Breast epithelium (tissue), 4 donors: Measurements from ENCODE around the gene UFM1. TPM values are rescaled to one million over a fixed set of nuclear protein-coding genes. Genes with fewer than 3 reads are reported as not detected.

Source experiments
- DNase-seq, 2 donors: peaks; one replicate each; pipeline ENCODE4 v3.0.0-alpha.2; 2019; ENCODE audit warnings: low spot score in 2 of 2
- H3K27ac ChIP-seq, 2 donors: fragments of 200-600 bp; sonication (generic) in 1 of 2; one replicate each; pipeline ENCODE4 v1.5.1; 2016 to 2019; ENCODE audit warnings: mild to moderate bottlenecking in 1 of 2
- H3K27me3 ChIP-seq, 2 donors: fragments of 200-600 bp; sonication (generic) in 1 of 2; one replicate each; pipeline versions ENCODE4 v1.5.1 to v1.6.0; 2017 to 2019; ENCODE audit warnings: control low read depth in 1 of 2, mild to moderate bottlenecking in 1 of 2
- H3K36me3 ChIP-seq: fragments of 200-600 bp; one replicate; pipeline ENCODE4 v1.5.1; 2019
- H3K4me1 ChIP-seq, 2 donors: fragments of 200-600 bp; sonication (generic); one replicate each; pipeline ENCODE4 v1.5.1; 2016 to 2019; ENCODE audit warnings: control low read depth in 1 of 2
- H3K4me3 ChIP-seq, 3 donors: fragments of 200-600 bp; sonication (generic); 1 replicate in 2 of 3; 2 replicates in 1 of 3; pipeline ENCODE4 v1.5.1; 2016 to 2019; ENCODE audit warnings: mild to moderate bottlenecking in 3 of 3, moderate library complexity in 2 of 3
- H3K9me3 ChIP-seq, 2 donors: fragments of 200-600 bp; sonication (generic) in 1 of 2; one replicate each; pipeline ENCODE4 v1.5.1; 2016 to 2019; ENCODE audit warnings: control low read depth in 1 of 2
- CTCF ChIP-seq, 3 donors: fragments of 450-650 bp; IDR thresholded peaks; one replicate each; pipeline ENCODE4 v1.5.1; 2016 to 2017; ENCODE audit warnings: antibody characterized with exemption in 3 of 3, mild to moderate bottlenecking in 3 of 3, moderate library complexity in 3 of 3
- POLR2A ChIP-seq: fragments of 450-650 bp; IDR thresholded peaks from one replicate; pipeline ENCODE4 v1.6.1; 2016; ENCODE audit warnings: antibody characterized with exemption, mild to moderate bottlenecking, moderate library complexity
- POLR2AphosphoS5 ChIP-seq, 3 donors: sonication (generic); formaldehyde crosslinking; IDR thresholded peaks; one replicate each; pipeline ENCODE4 v1.6.1; 2017; ENCODE audit warnings: antibody characterized with exemption in 3 of 3
- intact Hi-C: fragments of 100-400 bp; cut with DNase I; formaldehyde crosslinking; loops from one replicate; pipeline ENCODE4 v1.15.1; 2023; ENCODE audit warnings: low total_unique reads
- total RNA-seq, 3 donors: library from RNA; depleted of rRNA; stranded (reverse); fragments of >200 nt; gene quantifications; one replicate each; pipeline ENCODE4 v1.1.0, GENCODE V29; 2016

UFM1 gene
- total RNA-seq, 3 donors from 2014 or later = 52.2 to 80.1 (median 58.7) TPM

DNA sequence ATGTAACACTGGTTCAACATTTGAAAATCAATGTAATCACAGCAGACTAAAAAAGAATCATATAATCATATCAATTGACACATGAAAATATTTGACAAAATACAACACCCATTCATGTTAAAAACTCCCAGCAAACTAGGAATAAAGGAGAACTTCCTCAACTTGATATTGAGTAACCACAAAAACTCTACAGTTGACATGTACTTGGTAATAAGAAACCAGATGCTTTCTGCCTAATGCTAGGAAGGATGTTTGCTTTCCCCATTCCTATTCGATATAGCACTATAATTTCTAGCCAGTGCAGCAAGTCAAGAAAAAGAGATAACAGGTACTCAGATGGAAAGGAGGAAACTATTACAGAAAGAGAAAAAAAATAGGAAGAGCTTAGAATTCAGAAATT, 26.9 kb downstream of the UFM1 start:
- intact Hi-C loops = no loop called here
- H3K27me3 ChIP-seq = no peaks in the 10 kb centered on the region
- no peak overlapping the region for H3K4me3 ChIP-seq
- H3K4me1 ChIP-seq = no peaks in the 10 kb centered on the region
- H3K36me3 ChIP-seq = no peaks in the 10 kb centered on the region
- H3K9me3 ChIP-seq = no peaks in the 10 kb centered on the region
- no peak for TF ChIP-seq POLR2A
- no peak for TF ChIP-seq CTCF (IDR thresholded peaks at IDR 0.05)
- no peak for TF ChIP-seq POLR2AphosphoS5 (IDR thresholded peaks at IDR 0.05)
- no peak overlapping the region for H3K27ac ChIP-seq
- no peak for DNase-seq

DNA sequence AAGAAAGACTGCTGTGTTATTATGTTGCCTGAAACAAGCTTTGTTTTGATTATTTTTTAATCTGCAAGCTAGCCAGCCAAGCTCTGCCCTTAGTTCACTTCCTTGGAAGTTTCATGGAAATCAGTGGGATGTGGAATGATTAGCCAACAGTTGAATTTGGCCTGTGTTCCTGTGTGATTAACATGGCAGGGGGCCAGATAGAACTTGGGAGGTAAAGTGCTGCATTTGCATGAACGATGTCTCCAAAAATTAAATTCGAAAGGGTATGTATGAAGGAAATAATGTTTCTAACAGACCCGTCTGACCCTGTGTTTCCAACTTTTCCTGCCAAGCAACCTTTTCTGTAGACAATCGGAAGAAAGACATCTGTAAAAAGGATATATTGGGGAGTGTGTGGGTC, 32.2 kb downstream of the UFM1 start:
- no peak for DNase-seq
- Histone ChIP-seq H3K9me3 (no peaks in the 10 kb centered on the region), H3K27ac (no peak overlapping the region), H3K27me3 (no peaks in the 10 kb centered on the region), H3K36me3 (no peaks in the 10 kb centered on the region), H3K4me1 (no peaks in the 10 kb centered on the region), H3K4me3 (no peak overlapping the region)
- TF ChIP-seq POLR2AphosphoS5 (IDR thresholded peaks at IDR 0.05) (no peak), POLR2A (no peak), CTCF (IDR thresholded peaks at IDR 0.05) (no peak)
- intact Hi-C loops = no loop called here

DNA sequence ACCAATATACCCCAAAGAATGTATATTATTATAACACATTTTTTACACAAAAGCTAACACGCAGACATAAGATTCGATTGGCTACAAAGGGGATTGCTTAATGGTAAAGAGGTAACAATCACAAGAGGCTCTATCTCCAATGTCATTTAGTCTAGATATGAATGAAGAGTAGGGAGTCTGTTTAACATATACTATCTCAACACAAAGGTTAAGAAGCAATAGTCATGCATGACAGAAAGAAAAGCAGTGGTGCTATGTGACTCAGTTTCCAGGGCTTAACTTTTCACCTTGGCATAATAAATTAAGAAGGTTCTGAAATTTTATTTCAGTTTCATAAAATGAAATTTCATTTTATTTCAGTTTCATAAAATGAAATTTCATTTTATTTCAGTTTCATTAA, 33.3 kb downstream of the UFM1 start:
- no peak for DNase-seq
- Histone ChIP-seq H3K9me3 (no peaks in the 10 kb centered on the region), H3K4me3 (no peak overlapping the region), H3K27me3 (no peaks in the 10 kb centered on the region), H3K4me1 (no peaks in the 10 kb centered on the region), H3K27ac (no peak overlapping the region), H3K36me3 (no peaks in the 10 kb centered on the region)
- TF ChIP-seq CTCF (IDR thresholded peaks at IDR 0.05) = no peak
- no peak for TF ChIP-seq POLR2A
- no peak for TF ChIP-seq POLR2AphosphoS5 (IDR thresholded peaks at IDR 0.05)
- intact Hi-C loops = no loop called here

DNA sequence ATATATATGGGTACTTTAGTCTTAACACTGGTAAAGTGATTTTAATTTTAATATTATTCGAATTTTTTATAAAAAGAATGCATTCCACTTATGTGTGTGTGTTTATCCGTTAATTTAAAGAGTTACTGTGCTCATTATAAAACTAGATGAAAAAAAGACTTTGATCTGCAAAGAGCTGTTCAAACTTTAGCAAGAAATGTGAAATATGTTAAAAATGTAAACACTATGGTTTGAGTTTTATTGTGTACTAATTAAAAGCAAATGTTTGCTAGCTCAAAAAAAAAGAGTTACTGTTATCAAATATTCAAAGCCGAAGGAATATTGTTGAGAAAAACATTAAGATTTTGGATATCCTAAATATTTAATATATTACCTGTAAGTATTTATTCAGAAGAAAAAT, 34.5 kb downstream of the UFM1 start:
- Histone ChIP-seq H3K9me3 (no peaks in the 10 kb centered on the region), H3K27me3 (no peaks in the 10 kb centered on the region), H3K4me3 (no peak overlapping the region), H3K27ac (no peak overlapping the region), H3K36me3 (no peaks in the 10 kb centered on the region), H3K4me1 (no peaks in the 10 kb centered on the region)
- no peak for DNase-seq
- TF ChIP-seq CTCF (IDR thresholded peaks at IDR 0.05) = no peak
- intact Hi-C loops = no loop called here

- intact Hi-C loops = no loop called here
- DNase-seq = no peak
- Histone ChIP-seq H3K27ac (no peak overlapping the region), H3K27me3 (no peaks in the 10 kb centered on the region), H3K4me3 (no peak overlapping the region), H3K4me1 (no peaks in the 10 kb centered on the region), H3K36me3 (no peaks in the 10 kb centered on the region), H3K9me3 (no peaks in the 10 kb centered on the region)
- TF ChIP-seq CTCF (IDR thresholded peaks at IDR 0.05) (no peak), POLR2AphosphoS5 (IDR thresholded peaks at IDR 0.05) (no peak), POLR2A (no peak)
Measured at GRCh38 chr13:38385153-38385891, 35.7 kb downstream of the UFM1 start.
